GM23248 (cell line): ENCODE results near the gene MYO10.

Experiments used
- EZH2 ChIP-seq: fragments of 200-600 bp; sonication (generic); IDR thresholded peaks from 2 replicates; pipeline ENCODE4 v1.6.1; 2018; ENCODE audit warnings: antibody characterized with exemption, mild to moderate bottlenecking; ENCODE audit not compliant: insufficient read depth, poor library complexity, severe bottlenecking
- EZH2phosphoT487 ChIP-seq: fragments of 200-600 bp; sonication (generic); IDR thresholded peaks from 2 replicates; pipeline ENCODE4 v1.6.1; 2018; ENCODE audit warnings: antibody characterized with exemption, moderate library complexity, mild to moderate bottlenecking, low read depth; ENCODE audit not compliant: insufficient read depth

- TF ChIP-seq EZH2: no peak
- TF ChIP-seq EZH2phosphoT487: no peak
Observed at GRCh38 chr5:16773991-16774390, 162.1 kb downstream of the MYO10 start.
